HG03103 (cell line): ENCODE results near the gene CSNK1D.

Experiments used
- ATAC-seq: cut with Tn5 transposase; IDR thresholded peaks from one replicate; pipeline ENCODE4 v1.9.1; 2021; ENCODE audit warnings: low read depth; ENCODE audit not compliant: unreplicated experiment

Gene CSNK1D

GRCh38 chr17:82273327-82274133 lies at the start of gene CSNK1D:
Gene CSNK1D (minus strand): TSS chr17:82273700. CDS start chr17:82273381, 319 bp downstream.
- peak; percentile 54 for ATAC-seq

DNA sequence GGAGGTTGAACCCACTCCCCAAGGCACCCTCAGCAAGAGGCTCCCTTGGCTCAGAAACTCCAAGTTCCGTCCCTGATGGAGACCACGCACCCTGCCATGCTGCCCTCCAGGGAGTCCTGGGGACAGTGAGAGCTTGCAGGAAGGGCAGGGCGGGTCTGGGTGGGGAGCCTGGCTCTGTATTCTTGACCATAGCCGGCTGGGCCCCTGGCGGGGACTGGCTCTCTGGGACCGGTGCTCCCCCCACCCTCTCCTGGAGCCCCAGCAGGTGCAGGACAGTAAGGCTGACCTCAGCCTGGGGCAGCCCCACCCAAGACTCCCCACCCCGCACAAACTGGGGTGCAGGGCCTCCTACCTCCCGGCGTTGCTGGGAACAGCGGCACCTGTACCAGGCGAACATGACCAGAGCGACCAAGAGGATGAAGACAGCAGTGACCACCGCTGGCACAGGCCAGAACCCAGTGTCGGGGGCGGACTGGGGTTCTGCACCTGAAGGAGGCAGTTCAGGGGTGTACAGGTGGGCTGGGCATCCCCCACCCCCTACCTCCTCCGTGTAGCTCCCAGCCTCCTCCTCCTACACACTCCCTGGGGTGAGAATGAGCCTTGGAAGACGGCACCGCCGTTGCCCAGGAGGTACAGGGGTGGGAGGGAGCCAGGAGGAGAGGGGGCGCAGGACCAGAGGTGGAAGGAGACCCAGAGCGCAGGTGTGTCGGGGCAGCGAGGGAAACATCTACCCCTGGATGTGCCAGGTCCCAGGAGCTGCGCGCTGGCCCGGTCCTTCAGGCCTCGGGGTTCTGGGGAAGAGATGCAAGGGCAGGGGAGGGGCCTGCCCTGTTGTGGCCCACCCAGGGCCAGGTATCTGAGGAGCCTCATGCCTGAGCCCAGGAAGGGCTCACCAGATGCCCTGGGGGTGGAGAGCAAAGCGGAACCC lies 49.3 kb upstream of the CSNK1D start:
- no peak for ATAC-seq

GRCh38 chr17:82321947-82322466 lies 48.5 kb upstream of the CSNK1D start:
- no peak for ATAC-seq

DNA sequence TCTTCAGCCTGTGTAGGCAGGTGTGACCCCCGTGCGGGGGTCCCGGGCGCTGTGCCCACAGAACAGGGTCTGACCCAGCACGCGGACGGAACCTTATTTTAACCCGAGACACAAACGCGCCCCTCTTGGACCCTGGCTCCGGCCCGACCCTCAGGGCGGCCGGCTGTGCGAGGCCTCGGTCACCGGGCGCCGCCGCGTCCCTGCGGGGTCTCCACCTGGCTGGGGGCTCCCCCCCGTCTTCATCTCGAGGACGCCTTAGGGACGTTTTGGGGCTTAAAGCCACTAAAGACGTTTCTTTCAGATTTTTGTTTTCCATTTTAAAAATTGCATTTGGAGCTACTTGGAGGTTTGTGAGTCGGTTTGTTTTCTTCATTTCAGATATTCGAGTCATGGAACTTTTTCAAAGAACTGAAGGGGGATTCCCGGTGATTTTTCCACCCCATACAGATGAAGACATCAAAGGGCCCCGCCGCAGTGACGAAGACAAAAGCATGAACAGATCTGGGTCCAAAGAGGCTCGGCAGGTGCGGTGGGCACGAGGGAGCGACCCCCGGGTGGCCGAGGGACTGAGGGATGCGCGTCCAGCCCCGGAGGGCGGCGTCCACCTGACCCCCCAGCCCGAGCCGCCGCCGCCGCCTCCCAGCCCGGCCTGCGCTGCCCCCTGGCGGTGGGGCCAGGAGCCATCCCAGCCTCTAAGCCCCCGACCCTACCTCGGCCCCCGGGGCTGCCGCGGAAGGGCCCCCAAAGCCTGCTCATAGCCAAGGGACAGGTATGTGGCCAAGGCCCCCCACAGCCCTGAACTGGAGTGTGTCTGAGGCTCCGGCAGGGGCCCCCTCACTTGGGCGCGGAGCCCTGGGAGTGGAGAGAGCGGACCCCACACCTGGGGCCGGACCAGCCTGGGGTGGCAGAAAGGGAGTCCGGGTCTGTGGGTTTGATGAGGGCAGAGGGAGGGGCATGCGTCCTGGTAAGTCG lies 47.7 kb upstream of the CSNK1D start:
- no peak for ATAC-seq

DNA sequence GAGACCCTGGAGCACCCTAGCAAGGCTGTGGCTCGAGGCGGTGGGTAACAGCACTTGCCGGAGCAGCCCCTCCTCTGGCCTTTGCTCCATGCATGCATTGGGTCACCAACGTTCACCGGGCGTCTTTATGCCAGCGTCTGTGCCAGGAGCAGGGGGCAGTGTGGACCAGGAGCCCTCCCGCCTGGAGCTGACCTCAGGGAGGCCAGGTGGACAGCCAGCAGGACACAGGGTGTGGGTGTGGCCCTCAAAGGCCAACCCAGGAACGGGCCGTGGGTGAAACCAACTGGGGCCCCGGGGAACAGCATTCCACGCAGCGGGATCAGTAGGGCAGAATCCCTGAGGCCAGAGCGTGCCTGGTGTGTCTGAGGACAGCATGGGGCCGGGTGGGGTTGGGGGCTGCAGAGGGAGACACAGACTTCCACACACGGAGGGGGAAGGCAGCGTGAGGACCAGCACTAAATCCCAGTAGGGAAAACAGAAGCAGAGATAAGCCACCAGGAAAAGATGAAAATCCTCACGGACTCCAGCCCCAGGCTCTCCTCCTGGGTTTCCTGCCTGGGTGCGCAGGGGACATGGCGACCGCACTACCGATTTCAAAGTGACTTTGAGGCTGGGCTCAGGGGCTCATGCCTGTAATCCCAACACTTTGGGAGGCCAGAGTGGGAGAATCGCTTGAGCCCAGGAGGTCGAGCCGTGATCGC lies 46.8 kb upstream of the CSNK1D start:
- no peak for ATAC-seq

GRCh38 chr17:82319619-82320062 lies 46.1 kb upstream of the CSNK1D start:
- no peak for ATAC-seq

DNA sequence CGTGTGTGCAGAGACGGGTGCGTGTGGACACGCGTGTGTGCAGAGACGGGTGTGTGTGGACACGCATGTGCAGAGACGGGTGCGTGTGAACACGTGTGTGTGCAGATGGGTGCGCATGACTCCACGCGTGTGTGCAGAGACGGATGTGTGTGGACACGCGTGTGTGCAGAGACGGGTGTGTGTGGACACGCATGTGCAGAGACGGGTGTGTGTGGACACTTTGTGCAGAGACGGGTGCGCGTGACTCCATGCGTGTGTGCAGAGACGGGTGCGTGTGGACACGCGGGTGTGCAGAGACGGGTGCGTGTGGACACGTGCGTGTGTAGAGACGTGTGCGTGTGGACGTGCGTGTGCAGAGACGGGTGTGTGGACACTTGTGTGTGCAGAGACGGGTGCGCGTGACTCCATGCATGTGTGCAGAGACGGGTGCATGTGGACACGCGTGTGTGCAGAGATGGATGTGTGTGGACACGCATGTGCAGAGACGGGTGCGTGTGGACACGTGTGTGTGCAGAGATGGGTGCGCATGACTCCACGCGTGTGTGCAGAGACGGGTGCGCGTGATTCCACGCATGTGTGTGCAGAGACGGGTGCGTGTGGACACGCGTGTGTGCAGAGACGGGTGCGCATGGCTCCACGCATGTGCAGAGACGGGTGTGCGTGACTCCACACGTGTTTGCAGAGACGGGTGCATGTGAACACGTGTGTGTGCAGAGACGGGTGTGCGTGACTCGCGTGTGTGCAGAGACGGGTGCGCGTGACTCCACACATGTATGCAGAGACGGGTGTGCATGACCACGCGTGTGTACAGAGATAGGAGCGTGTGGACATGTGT lies 45.5 kb upstream of the CSNK1D start:
- no peak for ATAC-seq

GRCh38 chr17:82318169-82318498 lies 44.6 kb upstream of the CSNK1D start:
- ATAC-seq: no peak

- no peak for ATAC-seq
Measured at GRCh38 chr17:82317394-82318168, 44.1 kb upstream of the CSNK1D start, which contains the start of gene CD7. Gene CD7 (minus strand): TSS chr17:82317608. CDS start chr17:82317495, 113 bp downstream.

GRCh38 chr17:82316651-82317393 lies 43.3 kb upstream of the CSNK1D start:
- no peak for ATAC-seq

- no peak for ATAC-seq
Measured at GRCh38 chr17:82315703-82316358, 42.3 kb upstream of the CSNK1D start.

- ATAC-seq: no peak
Measured at GRCh38 chr17:82314727-82315605, 41.5 kb upstream of the CSNK1D start.

- ATAC-seq: no peak
Measured at GRCh38 chr17:82314012-82314726, 40.7 kb upstream of the CSNK1D start.

DNA sequence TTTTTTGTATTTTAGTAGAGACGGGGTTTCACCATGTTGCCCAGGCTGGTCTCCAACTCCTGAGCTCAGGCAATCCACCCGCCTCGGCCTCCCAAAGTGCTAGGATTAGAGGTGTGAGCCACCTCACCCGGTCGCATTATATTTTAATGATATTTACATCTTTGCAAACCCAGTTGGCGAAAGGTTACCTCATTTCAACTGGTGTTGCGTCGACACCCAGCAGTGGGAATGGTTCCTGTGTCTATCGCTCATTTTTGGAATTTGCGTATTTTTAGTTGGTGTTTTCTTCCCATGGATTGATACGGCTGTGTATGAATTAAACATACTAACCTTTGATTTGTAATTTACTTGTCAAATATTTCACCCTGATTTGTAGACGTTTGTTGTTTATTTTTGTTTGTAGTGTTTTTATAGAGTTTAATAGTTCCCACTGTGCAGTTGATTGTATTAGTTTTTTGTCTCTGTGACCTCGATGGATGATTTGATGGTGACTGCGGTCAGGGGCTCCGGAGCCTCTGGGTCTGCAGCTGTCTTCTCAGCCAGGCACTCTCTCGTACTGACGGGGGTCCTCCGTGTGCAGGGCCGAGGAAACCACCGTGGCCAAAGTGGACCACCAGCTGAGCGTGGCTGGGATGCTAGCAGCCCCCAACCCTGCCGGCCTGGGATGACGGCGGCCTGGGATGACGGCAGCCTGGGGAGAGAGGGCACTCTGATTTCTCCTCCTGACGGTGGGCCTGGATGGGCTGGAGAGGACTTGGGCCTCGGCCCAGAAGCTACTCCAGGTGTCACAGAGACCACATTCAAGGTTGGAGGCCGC lies 39.9 kb upstream of the CSNK1D start:
- ATAC-seq: no peak
